NCI-H146 (cell line): ENCODE measurements around the gene SEMA4F.

ENCODE experiments used
- DNase-seq: peaks from one replicate; lab custom pipeline; 2025; lab: John Stamatoyannopoulos, UW

SEMA4F gene

GRCh38 chr2:74659462-74659861, 5.4 kb downstream of the SEMA4F start:
- DNase-seq, result no peak

GRCh38 chr2:74668087-74668486, 14.0 kb downstream of the SEMA4F start:
- DNase-seq, result no peak

- no peak for DNase-seq
Measured at GRCh38 chr2:74670263-74670662, 16.2 kb downstream of the SEMA4F start.

GRCh38 chr2:74671479-74671878, 17.4 kb downstream of the SEMA4F start:
- DNase-seq, result no peak

- no peak for DNase-seq
Measured at GRCh38 chr2:74673826-74674528, 19.9 kb downstream of the SEMA4F start.

GRCh38 chr2:74675090-74675489, 21.0 kb downstream of the SEMA4F start:
- DNase-seq, result no peak

- DNase-seq, result no peak
Measured at GRCh38 chr2:74676331-74676730, 22.3 kb downstream of the SEMA4F start.

- DNase-seq, result no peak
Measured at GRCh38 chr2:74679615-74680014, 25.6 kb downstream of the SEMA4F start.

- DNase-seq, result no peak
Measured at GRCh38 chr2:74682501-74682900, 28.5 kb downstream of the SEMA4F start.

GRCh38 chr2:74685408-74685807, 31.4 kb downstream of the SEMA4F start:
- DNase-seq, result no peak

GRCh38 chr2:74688881-74689280, 34.8 kb downstream of the SEMA4F start:
- DNase-seq, result no peak

- DNase-seq, result no peak
Measured at GRCh38 chr2:74689671-74690070, 35.6 kb downstream of the SEMA4F start.

- DNase-seq, result peak; percentile 59
Measured at GRCh38 chr2:74690571-74690970, 36.5 kb downstream of the SEMA4F start.

- no peak for DNase-seq
Measured at GRCh38 chr2:74691929-74692328, 37.9 kb downstream of the SEMA4F start.

GRCh38 chr2:74693213-74693612, 39.2 kb downstream of the SEMA4F start:
- DNase-seq, result no peak

- no peak for DNase-seq
Measured at GRCh38 chr2:74693668-74694067, 39.6 kb downstream of the SEMA4F start.

GRCh38 chr2:74694281-74694680, 40.2 kb downstream of the SEMA4F start:
- no peak for DNase-seq

- DNase-seq, result no peak
Measured at GRCh38 chr2:74695663-74696062, 41.6 kb downstream of the SEMA4F start.

- DNase-seq, result no peak
Measured at GRCh38 chr2:74696829-74697228, 42.8 kb downstream of the SEMA4F start.

GRCh38 chr2:74700643-74701372, 46.8 kb downstream of the SEMA4F start:
- DNase-seq, result no peak

GRCh38 chr2:74702001-74702715, 48.1 kb downstream of the SEMA4F start:
- DNase-seq, result no peak

GRCh38 chr2:74703373-74703772, 49.3 kb downstream of the SEMA4F start:
- DNase-seq, result no peak

GRCh38 chr2:74704216-74704615, 50.2 kb downstream of the SEMA4F start:
- DNase-seq, result no peak
